HL-60 (cell line): ENCODE measurements around the gene DHX36.

Source experiments
- DNase-seq, 2 experiments: peaks; one replicate each; pipeline ENCODE4 v3.0.0-alpha.2; 2010 to 2020; ENCODE audit warnings: low read depth in 1 of 2, low spot score in 1 of 2
- H3K27ac ChIP-seq: fragments of 250-450 bp; sonication (Bioruptor Pico); replicated peaks from 2 replicates; pipeline ENCODE4 v1.5.1; 2020; ENCODE audit warnings: mild to moderate bottlenecking, moderate library complexity
- H3K27me3 ChIP-seq: fragments of 250-450 bp; sonication (Bioruptor Pico); 2 replicates; pipeline ENCODE4 v1.5.1; 2021; ENCODE audit warnings: mild to moderate bottlenecking, moderate library complexity; ENCODE audit not compliant: insufficient read depth, poor library complexity, severe bottlenecking
- H3K4me3 ChIP-seq: replicated peaks from 2 replicates; pipeline ENCODE4 v1.5.1; 2011; ENCODE audit warnings: mild to moderate bottlenecking, control low read depth, low read length; ENCODE audit not compliant: insufficient read depth
- CTCF ChIP-seq: IDR thresholded peaks from one replicate; pipeline ENCODE4 v1.5.1; 2011; ENCODE audit warnings: low read length, control low read depth, inconsistent platforms; ENCODE audit not compliant: insufficient read depth
- GABPA ChIP-seq: IDR thresholded peaks from 2 replicates; pipeline ENCODE4 v1.6.1; 2012; ENCODE audit warnings: low read depth
- POLR2AphosphoS5 ChIP-seq: IDR thresholded peaks from 2 replicates; pipeline ENCODE4 v1.6.1; 2012; ENCODE audit warnings: low read depth
- REST ChIP-seq: IDR thresholded peaks from 2 replicates; pipeline ENCODE4 v1.6.1; 2012; ENCODE audit warnings: low read depth; ENCODE audit not compliant: insufficient replicate concordance
- SPI1 ChIP-seq: IDR thresholded peaks from 2 replicates; pipeline ENCODE4 v1.6.1; 2012; ENCODE audit warnings: low read depth, mild to moderate bottlenecking, borderline replicate concordance

The DHX36 gene

GRCh38 chr3:154294016-154294415 is 30.3 kb downstream of the DHX36 start:
- Histone ChIP-seq H3K27ac (no peak overlapping the region), H3K4me3 (no peak overlapping the region), H3K27me3 (no peaks in the 10 kb centered on the region)
- TF ChIP-seq SPI1 (no peak), GABPA (no peak)
- DNase-seq, result no peak

GRCh38 chr3:154290187-154290586 is 34.1 kb downstream of the DHX36 start:
- TF ChIP-seq POLR2AphosphoS5 (no peak), SPI1 (no peak), GABPA (no peak)
- no peak for DNase-seq
- H3K4me3 ChIP-seq, result no peak overlapping the region
- H3K27me3 ChIP-seq, result no peaks in the 10 kb centered on the region
- no peak overlapping the region for H3K27ac ChIP-seq

- TF ChIP-seq CTCF, result no peak
- no peak for TF ChIP-seq REST
- TF ChIP-seq GABPA, result no peak
- TF ChIP-seq SPI1, result peak; percentile 32; the same call in 1 of the 2 replicates
- no peak for TF ChIP-seq POLR2AphosphoS5
- H3K27me3 ChIP-seq, result no peaks in the 10 kb centered on the region
- H3K4me3 ChIP-seq, result no peak overlapping the region
- peak in 1 of 2 experiments; percentile 37 for DNase-seq
- H3K27ac ChIP-seq, result no peak overlapping the region
These were observed 39.1 kb downstream of the DHX36 start for GRCh38 chr3:154285221-154285620.

GRCh38 chr3:154280161-154280560 is 44.1 kb downstream of the DHX36 start:
- no peak overlapping the region for H3K4me3 ChIP-seq
- H3K27ac ChIP-seq, result no peak overlapping the region
- no peak for TF ChIP-seq POLR2AphosphoS5
- no peak for TF ChIP-seq GABPA
- TF ChIP-seq SPI1, result no peak
- TF ChIP-seq CTCF, result no peak
- TF ChIP-seq REST, result no peak
- H3K27me3 ChIP-seq, result no peaks in the 10 kb centered on the region
- DNase-seq, result no peak

- Histone ChIP-seq H3K27ac (no peak overlapping the region), H3K27me3 (no peaks in the 10 kb centered on the region), H3K4me3 (no peak overlapping the region)
- no peak for DNase-seq
- TF ChIP-seq GABPA (no peak), REST (no peak), SPI1 (no peak), POLR2AphosphoS5 (no peak), CTCF (no peak)
These were observed 48.3 kb downstream of the DHX36 start for GRCh38 chr3:154275965-154276364.
